CD8-positive, alpha-beta memory T cell (primary cell): Measurements from ENCODE around the gene FCHO1. TPM values are rescaled to one million over a fixed set of nuclear protein-coding genes. Genes with fewer than 3 reads are reported as not detected.
"Not testable (repeated sequence)": the region's sequence is repeated elsewhere in the genome, so short reads cannot be mapped to it uniquely, and the experiment has no call there.

Source experiments
- CTCF ChIA-PET: fragments of 350-600 bp; sonication (Branson Sonifier 250); formaldehyde crosslinking; loops from one replicate; lab custom pipeline; 2021; ENCODE audit warnings: antibody characterized with exemption; lab: Charles Lee
- POLR2A ChIA-PET: fragments of 350-600 bp; sonication (Branson Sonifier 250); formaldehyde crosslinking; loops from one replicate; lab custom pipeline; 2021; ENCODE audit warnings: antibody characterized with exemption; lab: Charles Lee
- DNase-seq, 5 donors: peaks; one replicate each; pipeline versions ENCODE4 v3.0.0 to v3.0.0-alpha.2; 2020 to 2022; ENCODE audit warnings: mixed read lengths in 1 of 5
- H3K27ac ChIP-seq: one replicate; pipeline ENCODE4 v1.7.0; 2013; ENCODE audit warnings: low read depth, mild to moderate bottlenecking, low read length, moderate library complexity
- H3K27me3 ChIP-seq: 2 replicates; pipeline ENCODE4 v1.7.0; 2013; ENCODE audit warnings: low read length, mild to moderate bottlenecking; ENCODE audit not compliant: insufficient read depth, poor library complexity, severe bottlenecking
- H3K36me3 ChIP-seq: 2 replicates; pipeline ENCODE4 v1.7.0; 2013; ENCODE audit warnings: mild to moderate bottlenecking, low read length, moderate library complexity; ENCODE audit not compliant: insufficient read depth
- H3K4me1 ChIP-seq: 2 replicates; pipeline ENCODE4 v1.7.0; 2013; ENCODE audit warnings: mild to moderate bottlenecking, low read length, moderate library complexity; ENCODE audit not compliant: insufficient read depth
- H3K4me3 ChIP-seq: 2 replicates; pipeline ENCODE4 v1.7.0; 2013; ENCODE audit warnings: mild to moderate bottlenecking, low read length
- H3K9me3 ChIP-seq: 2 replicates; pipeline ENCODE4 v1.7.0; 2013; ENCODE audit warnings: mild to moderate bottlenecking, low read length
- H3K27ac Mint-ChIP-seq, 8 donors: one replicate each; pipeline ENCODE4 v1.8.0; 2020 to 2021; ENCODE audit warnings: mixed read lengths in 8 of 8, mild to moderate bottlenecking in 6 of 8, inconsistent platforms in 3 of 8, moderate library complexity in 3 of 8
- H3K27me3 Mint-ChIP-seq, 2 donors: one replicate each; pipeline ENCODE4 v1.8.0; 2020 to 2021; ENCODE audit warnings: mixed read lengths in 2 of 2, mild to moderate bottlenecking in 1 of 2, moderate library complexity in 1 of 2
- H3K36me3 Mint-ChIP-seq, 3 donors: one replicate each; pipeline ENCODE4 v1.8.0; 2020 to 2021; ENCODE audit warnings: mixed read lengths in 3 of 3, inconsistent platforms in 1 of 3, mild to moderate bottlenecking in 1 of 3
- H3K4me1 Mint-ChIP-seq, 3 donors: one replicate each; pipeline ENCODE4 v1.8.0; 2020 to 2021; ENCODE audit warnings: mixed read lengths in 3 of 3, inconsistent platforms in 1 of 3, mild to moderate bottlenecking in 1 of 3
- H3K4me3 Mint-ChIP-seq, 7 donors: one replicate each; pipeline ENCODE4 v1.8.0; 2020 to 2021; ENCODE audit warnings: mixed read lengths in 7 of 7, mild to moderate bottlenecking in 6 of 7, moderate library complexity in 4 of 7, inconsistent platforms in 2 of 7
- H3K9me3 Mint-ChIP-seq, 5 donors: one replicate each; pipeline ENCODE4 v1.8.0; 2020 to 2022; ENCODE audit warnings: mixed read lengths in 5 of 5, mild to moderate bottlenecking in 3 of 5, moderate library complexity in 2 of 5, inconsistent platforms in 1 of 5
- polyA plus RNA-seq: library from polyadenylated mRNA; unstranded; fragments of 300-500 nt; fragmentation: Illumina TruSeq; gene quantifications from one replicate; pipeline ENCODE4 v1.2.3, GENCODE V29; 2021
- total RNA-seq, 2 experiments: library from RNA; stranded (reverse); gene quantifications; one replicate each; pipeline ENCODE4 v1.2.3, GENCODE V29; 2021

Gene FCHO1
- total and polyA plus RNA-seq, 3 experiments from 2014 or later: 23.0 to 38.7 (median 37.7) TPM

- Histone ChIP-seq H3K9me3 (no peaks in the 10 kb centered on the region), H3K27ac (no peak overlapping the region), H3K4me3 (no peak overlapping the region), H3K4me1 (peaks cover 40% of the 10 kb centered on the region), H3K27me3 (no peaks in the 10 kb centered on the region), H3K36me3 (no peaks in the 10 kb centered on the region)
- H3K4me3 Mint-ChIP-seq: no peak overlapping the region
- peak overlapping the region in 1 of 8 donors; percentile 47 for H3K27ac Mint-ChIP-seq
- peaks cover 0 to 11% of the 10 kb centered on the region in 2 donors for H3K27me3 Mint-ChIP-seq
- no peak for DNase-seq
- peaks cover 25 to 42% (median 25%) of the 10 kb centered on the region in 3 donors for H3K4me1 Mint-ChIP-seq
- H3K36me3 Mint-ChIP-seq: no peaks in the 10 kb centered on the region
- CTCF ChIA-PET: interaction anchor here (1.2 kb wide), 1 partner anchor 14 kb away, joined by 3 read pairs; no protein-coding TSS in a partner anchor
- H3K9me3 Mint-ChIP-seq: no peaks in the 10 kb centered on the region
- POLR2A ChIA-PET: interaction anchor here (1.1 kb wide), 1 partner anchor 52 kb away, joined by 3 read pairs; no protein-coding TSS in a partner anchor
These were observed 46.3 kb downstream of the FCHO1 start for GRCh38 chr19:17797424-17798201.

- Mint-ChIP-seq H3K4me1 (peaks cover 30 to 48% (median 31%) of the 10 kb centered on the region in 3 donors), H3K27me3 (peaks cover 0 to 11% of the 10 kb centered on the region in 2 donors)
- not testable (repeated sequence) for DNase-seq, H3K27ac ChIP-seq, H3K36me3 Mint-ChIP-seq, H3K4me3 ChIP-seq, H3K9me3 Mint-ChIP-seq, H3K36me3 ChIP-seq, H3K27ac Mint-ChIP-seq, H3K27me3 ChIP-seq, H3K9me3 ChIP-seq, H3K4me3 Mint-ChIP-seq
- CTCF ChIA-PET: interaction anchor here (0.7 to 1.0 kb wide), 2 partner anchors 15 to 61 kb away, joined by 3 to 4 read pairs; no protein-coding TSS in a partner anchor
- POLR2A ChIA-PET: interaction anchor here (0.6 kb wide), 2 partner anchors 60 to 121 kb away, joined by 3 to 5 read pairs; no protein-coding TSS in a partner anchor
- peaks cover 47% of the 10 kb centered on the region for H3K4me1 ChIP-seq
These were observed 47.3 kb downstream of the FCHO1 start for GRCh38 chr19:17798599-17798998.

- H3K4me1 ChIP-seq: peaks cover 27% of the 10 kb centered on the region
- no peaks in the 10 kb centered on the region for H3K27me3 ChIP-seq
- H3K4me1 Mint-ChIP-seq: peaks cover 21 to 35% (median 29%) of the 10 kb centered on the region in 3 donors
- POLR2A ChIA-PET: interaction anchor here (0.6 to 1.7 kb wide), 5 partner anchors 10 to 57 kb away, joined by 4 to 7 read pairs (median 5); partner anchors contain the start of gene RPL18A
- no peaks in the 10 kb centered on the region for H3K36me3 ChIP-seq
- H3K4me3 ChIP-seq: no peak overlapping the region
- H3K36me3 Mint-ChIP-seq: no peaks in the 10 kb centered on the region
- CTCF ChIA-PET: interaction anchor here (1.3 to 2.2 kb wide), 5 partner anchors 19 to 130 kb away, joined by 3 to 4 read pairs (median 4); partner anchors contain the start of genes CCDC124 and RPL18A
- no peaks in the 10 kb centered on the region for H3K9me3 Mint-ChIP-seq
- peak overlapping the region in 2 of 8 donors; percentile 70 to 77 for H3K27ac Mint-ChIP-seq
- H3K27me3 Mint-ChIP-seq: peaks cover 0 to 5% of the 10 kb centered on the region in 2 donors
- H3K27ac ChIP-seq: no peak overlapping the region
- H3K9me3 ChIP-seq: no peaks in the 10 kb centered on the region
- peak overlapping the region in 5 of 7 donors; percentile 6 to 62 (median 39) for H3K4me3 Mint-ChIP-seq
- DNase-seq: no peak
These were observed 51.0 kb downstream of the FCHO1 start for GRCh38 chr19:17802137-17802858.

GRCh38 chr19:17803264-17803896, 52.1 kb downstream of the FCHO1 start:
- CTCF ChIA-PET: interaction anchor here (0.8 to 2.2 kb wide), 6 partner anchors 11 to 129 kb away, joined by 3 to 4 read pairs (median 4); partner anchors contain the start of genes CCDC124 and RPL18A
- POLR2A ChIA-PET: interaction anchor here (1.5 to 1.7 kb wide), 2 partner anchors 42 to 56 kb away, joined by 6 to 7 read pairs; partner anchors contain the start of gene RPL18A
- Mint-ChIP-seq H3K36me3 (no peaks in the 10 kb centered on the region), H3K9me3 (no peaks in the 10 kb centered on the region), H3K4me1 (peaks cover 25 to 40% (median 39%) of the 10 kb centered on the region in 3 donors), H3K27ac (peak overlapping the region in 5 of 8 donors; percentile 61 to 89 (median 86)), H3K27me3 (peaks cover 3 to 5% of the 10 kb centered on the region in 2 donors), H3K4me3 (peak overlapping the region in 6 of 7 donors; percentile 71 to 85 (median 76))
- peaks cover 2% of the 10 kb centered on the region for H3K27me3 ChIP-seq
- DNase-seq: peak in 2 of 5 donors; percentile 32 to 51
- H3K9me3 ChIP-seq: no peaks in the 10 kb centered on the region
- peaks cover 33% of the 10 kb centered on the region for H3K4me1 ChIP-seq
- H3K4me3 ChIP-seq: peak overlapping the region; percentile 20
- H3K27ac ChIP-seq: no peak overlapping the region
- no peaks in the 10 kb centered on the region for H3K36me3 ChIP-seq

GRCh38 chr19:17805427-17805826, 54.1 kb downstream of the FCHO1 start:
- peak overlapping the region in 2 of 8 donors; percentile 31 to 59 for H3K27ac Mint-ChIP-seq
- POLR2A ChIA-PET: no interaction called here

GRCh38 chr19:17806945-17807344, 55.7 kb downstream of the FCHO1 start:
- ChIA-PET CTCF (no interaction called here), POLR2A (interaction anchor here (0.7 kb wide), 1 partner anchor 232 kb away, joined by 4 read pairs; no protein-coding TSS in a partner anchor)
- Histone ChIP-seq H3K4me1 (peaks cover 33% of the 10 kb centered on the region), H3K4me3 (no peak overlapping the region), H3K9me3 (no peaks in the 10 kb centered on the region), H3K27me3 (peaks cover 3% of the 10 kb centered on the region), H3K36me3 (no peaks in the 10 kb centered on the region), H3K27ac (no peak overlapping the region)
- no peak for DNase-seq
- Mint-ChIP-seq H3K4me3 (peak overlapping the region in 2 of 7 donors; percentile 24 to 85), H3K27ac (no peak overlapping the region), H3K9me3 (no peaks in the 10 kb centered on the region), H3K36me3 (no peaks in the 10 kb centered on the region), H3K27me3 (peaks cover 5% of the 10 kb centered on the region in 2 donors), H3K4me1 (peaks cover 25 to 42% (median 40%) of the 10 kb centered on the region in 3 donors)

More at GRCh38 chr19:17805427-17805826, 54.1 kb downstream of the FCHO1 start:
- peak overlapping the region in 2 of 7 donors; percentile 4 to 30 for H3K4me3 Mint-ChIP-seq
- peaks cover 5% of the 10 kb centered on the region in 2 donors for H3K27me3 Mint-ChIP-seq
- peaks cover 25 to 42% (median 40%) of the 10 kb centered on the region in 3 donors for H3K4me1 Mint-ChIP-seq
- Histone ChIP-seq H3K36me3 (no peaks in the 10 kb centered on the region), H3K4me3 (no peak overlapping the region), H3K9me3 (no peaks in the 10 kb centered on the region), H3K4me1 (peaks cover 34% of the 10 kb centered on the region), H3K27ac (no peak overlapping the region), H3K27me3 (peaks cover 3% of the 10 kb centered on the region)
- H3K9me3 Mint-ChIP-seq: no peaks in the 10 kb centered on the region
- CTCF ChIA-PET: no interaction called here
- H3K36me3 Mint-ChIP-seq: no peaks in the 10 kb centered on the region
- DNase-seq: no peak

- peaks cover 3% of the 10 kb centered on the region for H3K27me3 ChIP-seq
- peak overlapping the region in 3 of 8 donors; percentile 43 to 83 (median 65) for H3K27ac Mint-ChIP-seq
- H3K9me3 Mint-ChIP-seq: no peaks in the 10 kb centered on the region
- H3K4me3 ChIP-seq: no peak overlapping the region
- H3K36me3 Mint-ChIP-seq: no peaks in the 10 kb centered on the region
- DNase-seq: peak in 3 of 5 donors; percentile 14 to 53 (median 50)
- peak overlapping the region in 6 of 7 donors; percentile 43 to 91 (median 75) for H3K4me3 Mint-ChIP-seq
- H3K4me1 ChIP-seq: peaks cover 24% of the 10 kb centered on the region
- CTCF ChIA-PET: no interaction called here
- no peak overlapping the region for H3K27ac ChIP-seq
- H3K9me3 ChIP-seq: no peaks in the 10 kb centered on the region
- H3K36me3 ChIP-seq: no peaks in the 10 kb centered on the region
- H3K4me1 Mint-ChIP-seq: peaks cover 20 to 36% (median 33%) of the 10 kb centered on the region in 3 donors
- POLR2A ChIA-PET: interaction anchor here (0.9 kb wide), 1 partner anchor 52 kb away, joined by 3 read pairs; the partner anchor contains the start of gene RPL18A
- H3K27me3 Mint-ChIP-seq: peaks cover 5% of the 10 kb centered on the region in 2 donors
These were observed 56.5 kb downstream of the FCHO1 start for GRCh38 chr19:17807731-17808316.
